ENCODE measurements around the gene NEK10.

DNA sequence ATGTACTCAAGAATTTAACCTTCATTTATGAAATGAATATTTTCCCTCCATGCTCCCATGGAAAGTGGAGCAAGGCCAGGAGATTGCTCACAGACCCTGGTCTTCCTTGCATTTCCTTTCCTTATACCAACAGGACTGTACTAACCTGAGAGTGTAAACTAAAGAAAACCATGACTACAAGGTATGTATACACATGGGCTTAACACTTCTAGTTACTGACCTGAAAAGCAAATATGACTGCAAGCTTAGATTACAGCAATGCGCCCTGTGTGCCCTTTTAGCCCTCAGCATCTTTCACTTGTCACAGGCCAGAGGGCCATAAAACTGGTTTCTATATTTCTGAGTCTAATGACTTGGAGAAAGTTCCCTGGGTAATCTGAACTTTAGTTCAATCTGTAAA lies 52.1 kb downstream of the NEK10 start:
- TF ChIP-seq, protein P1, sequence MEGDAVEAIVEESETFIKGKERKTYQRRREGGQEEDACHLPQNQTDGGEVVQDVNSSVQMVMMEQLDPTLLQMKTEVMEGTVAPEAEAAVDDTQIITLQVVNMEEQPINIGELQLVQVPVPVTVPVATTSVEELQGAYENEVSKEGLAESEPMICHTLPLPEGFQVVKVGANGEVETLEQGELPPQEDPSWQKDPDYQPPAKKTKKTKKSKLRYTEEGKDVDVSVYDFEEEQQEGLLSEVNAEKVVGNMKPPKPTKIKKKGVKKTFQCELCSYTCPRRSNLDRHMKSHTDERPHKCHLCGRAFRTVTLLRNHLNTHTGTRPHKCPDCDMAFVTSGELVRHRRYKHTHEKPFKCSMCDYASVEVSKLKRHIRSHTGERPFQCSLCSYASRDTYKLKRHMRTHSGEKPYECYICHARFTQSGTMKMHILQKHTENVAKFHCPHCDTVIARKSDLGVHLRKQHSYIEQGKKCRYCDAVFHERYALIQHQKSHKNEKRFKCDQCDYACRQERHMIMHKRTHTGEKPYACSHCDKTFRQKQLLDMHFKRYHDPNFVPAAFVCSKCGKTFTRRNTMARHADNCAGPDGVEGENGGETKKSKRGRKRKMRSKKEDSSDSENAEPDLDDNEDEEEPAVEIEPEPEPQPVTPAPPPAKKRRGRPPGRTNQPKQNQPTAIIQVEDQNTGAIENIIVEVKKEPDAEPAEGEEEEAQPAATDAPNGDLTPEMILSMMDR (IDR thresholded peaks at IDR 0.05), result no peak
- TF ChIP-seq POLR2A (IDR thresholded peaks at IDR 0.05) (no peak), EP300 (IDR thresholded peaks at IDR 0.05) (no peak)

Data from ovary (tissue), 3 donors.